OCI-LY1 (cell line): ENCODE data around the gene ADAMTSL1.

Experiments
- EZH2 ChIP-seq: fragments of 200-600 bp; sonication (generic), shearing (Covaris generic); IDR thresholded peaks from 2 replicates; pipeline ENCODE4 v1.8.0; 2017; ENCODE audit warnings: borderline replicate concordance, mixed run types, mild to moderate bottlenecking, antibody characterized with exemption, low read length, moderate library complexity, mixed read lengths
- TF ChIP-seq, protein P1 (sequence below): fragments of 200-600 bp; sonication (generic), shearing (Covaris generic); IDR thresholded peaks from 2 replicates; pipeline ENCODE4 v1.5.1; 2017; ENCODE audit warnings: mild to moderate bottlenecking, antibody characterized with exemption, low read length, moderate library complexity, mixed read lengths

DNA sequence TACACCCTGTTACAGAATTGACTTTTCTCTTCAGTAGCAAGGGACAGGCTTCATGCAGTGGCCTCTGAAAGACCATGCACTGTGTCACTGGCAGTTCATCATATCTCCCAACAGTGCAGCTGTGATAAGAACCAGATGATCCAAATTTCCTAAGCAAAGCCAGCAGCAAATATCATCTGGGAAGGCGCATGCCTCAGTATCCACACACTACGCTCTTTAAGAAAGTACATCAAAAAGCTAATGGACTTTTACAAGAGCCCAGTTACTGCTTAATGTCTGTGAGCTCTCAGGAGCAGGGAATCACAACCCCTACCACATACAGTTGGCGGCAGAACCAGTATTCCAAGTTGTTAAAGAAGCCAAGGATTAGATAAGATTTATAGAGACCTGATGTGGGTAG is 25.1 kb downstream of the ADAMTSL1 start:
- TF ChIP-seq, protein P1, sequence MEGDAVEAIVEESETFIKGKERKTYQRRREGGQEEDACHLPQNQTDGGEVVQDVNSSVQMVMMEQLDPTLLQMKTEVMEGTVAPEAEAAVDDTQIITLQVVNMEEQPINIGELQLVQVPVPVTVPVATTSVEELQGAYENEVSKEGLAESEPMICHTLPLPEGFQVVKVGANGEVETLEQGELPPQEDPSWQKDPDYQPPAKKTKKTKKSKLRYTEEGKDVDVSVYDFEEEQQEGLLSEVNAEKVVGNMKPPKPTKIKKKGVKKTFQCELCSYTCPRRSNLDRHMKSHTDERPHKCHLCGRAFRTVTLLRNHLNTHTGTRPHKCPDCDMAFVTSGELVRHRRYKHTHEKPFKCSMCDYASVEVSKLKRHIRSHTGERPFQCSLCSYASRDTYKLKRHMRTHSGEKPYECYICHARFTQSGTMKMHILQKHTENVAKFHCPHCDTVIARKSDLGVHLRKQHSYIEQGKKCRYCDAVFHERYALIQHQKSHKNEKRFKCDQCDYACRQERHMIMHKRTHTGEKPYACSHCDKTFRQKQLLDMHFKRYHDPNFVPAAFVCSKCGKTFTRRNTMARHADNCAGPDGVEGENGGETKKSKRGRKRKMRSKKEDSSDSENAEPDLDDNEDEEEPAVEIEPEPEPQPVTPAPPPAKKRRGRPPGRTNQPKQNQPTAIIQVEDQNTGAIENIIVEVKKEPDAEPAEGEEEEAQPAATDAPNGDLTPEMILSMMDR = no peak
- no peak for TF ChIP-seq EZH2
